ENCODE results near the gene PCDHA9.
"Not testable (repeated sequence)": the region's sequence is repeated elsewhere in the genome, so short reads cannot be mapped to it uniquely, and the experiment has no call there.

PCDHA9 gene

GRCh38 chr5:140834439-140835008 is 13.7 kb upstream of the PCDHA9 start:
- DNase-seq, result not testable (repeated sequence)

GRCh38 chr5:140835622-140836510 is 12.3 kb upstream of the PCDHA9 start:
- no peak for DNase-seq

GRCh38 chr5:140840978-140841962 is 6.9 kb upstream of the PCDHA9 start, which contains the start of gene PCDHA8:
Gene PCDHA8 (plus strand): TSS chr5:140841187. CDS start chr5:140841322, 135 bp downstream.
- DNase-seq, result no peak

- DNase-seq, result no peak
Observed at GRCh38 chr5:140842798-140843733, 5.1 kb upstream of the PCDHA9 start.

- DNase-seq, result not testable (repeated sequence)
Observed at GRCh38 chr5:140849831-140850634, 1.9 kb downstream of the PCDHA9 start.

- no peak for DNase-seq
Observed at GRCh38 chr5:140855772-140856674, 7.8 kb downstream of the PCDHA9 start, which contains the start of gene PCDHA10. Gene PCDHA10 (plus strand): TSS chr5:140855897. CDS start chr5:140856049, 152 bp downstream.

GRCh38 chr5:140857177-140857986 is 9.2 kb downstream of the PCDHA9 start:
- DNase-seq, result no peak

GRCh38 chr5:140857987-140858240 is 9.7 kb downstream of the PCDHA9 start:
- no peak for DNase-seq

- no peak for DNase-seq
Observed at GRCh38 chr5:140862441-140863295, 14.5 kb downstream of the PCDHA9 start.

- DNase-seq, result no peak
Observed at GRCh38 chr5:140868721-140869554, 20.8 kb downstream of the PCDHA9 start, which contains the start of gene PCDHA11. Gene PCDHA11 (plus strand): TSS chr5:140868957. CDS start chr5:140869104, 147 bp downstream.

- DNase-seq, result no peak
Observed at GRCh38 chr5:140869555-140869886, 21.3 kb downstream of the PCDHA9 start.

GRCh38 chr5:140870221-140871201 is 22.3 kb downstream of the PCDHA9 start:
- DNase-seq, result no peak

GRCh38 chr5:140875085-140876065 is 27.2 kb downstream of the PCDHA9 start, which contains the start of gene PCDHA12:
Gene PCDHA12 (plus strand): TSS chr5:140875308. CDS start chr5:140875473, 165 bp downstream.
- DNase-seq, result no peak

GRCh38 chr5:140876541-140877261 is 28.5 kb downstream of the PCDHA9 start:
- not testable (repeated sequence) for DNase-seq

Data from effector CD4-positive, alpha-beta T cell (primary cell).